ENCODE results near the gene HMGXB3. TPM values are rescaled to one million over a fixed set of nuclear protein-coding genes. Genes with fewer than 3 reads are reported as not detected.

Gene HMGXB3
- total and polyA plus RNA-seq, 2 donors (not counting 1 experiment from before 2014, with no cell fraction given) = 29.9 to 31.5 TPM

DNA sequence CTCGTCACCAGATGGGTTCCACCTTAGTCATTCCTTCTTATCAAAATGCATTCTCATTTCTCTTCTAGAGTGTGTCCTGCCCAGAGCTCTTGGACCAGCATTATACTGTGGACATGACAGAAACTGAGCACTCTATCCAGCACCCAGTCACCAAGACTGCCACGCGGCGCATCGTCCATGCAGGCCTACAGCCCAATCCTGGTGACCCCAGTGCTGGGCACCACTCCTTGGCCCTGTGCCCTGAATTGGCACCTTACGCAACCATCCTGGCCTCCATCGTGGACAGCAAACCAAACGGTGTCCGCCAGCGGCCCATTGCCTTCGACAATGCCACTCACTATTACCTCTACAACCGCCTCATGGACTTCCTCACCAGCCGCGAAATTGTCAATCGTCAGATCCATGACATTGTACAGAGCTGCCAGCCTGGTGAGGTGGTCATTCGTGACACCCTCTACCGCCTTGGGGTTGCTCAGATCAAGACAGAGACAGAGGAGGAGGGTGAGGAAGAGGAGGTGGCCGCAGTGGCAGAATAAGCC, 51.2 kb downstream of the HMGXB3 start:
- DNase-seq (ENCODE audit: low read depth in 2 of 2) = no peak
- Histone ChIP-seq H3K4me1 (ENCODE audit: control insufficient read depth, extremely low read depth, insufficient read depth, low read length) (peaks cover 8% of the 10 kb centered on the region), H3K4me3 (replicated peaks in 1 of 4; ENCODE audit: control extremely low read depth in 1 of 4, insufficient read depth in 1 of 4, low read depth in 3 of 4, low read length in 4 of 4) (no peak overlapping the region), H3K9me3 (ENCODE audit: control insufficient read depth, insufficient read depth, low read depth, low read length) (no peaks in the 10 kb centered on the region), H3K27ac (ENCODE audit: insufficient read depth, low read length) (no peak overlapping the region), H3K4me2 (ENCODE audit: extremely low read depth, insufficient read depth, low read length) (no peak overlapping the region), H3K9ac (ENCODE audit: insufficient read depth, low read length) (no peak overlapping the region), H3K79me2 (ENCODE audit: control insufficient read depth, insufficient read depth, low read length) (no peaks in the 10 kb centered on the region), H3K36me3 (ENCODE audit: control insufficient read depth, insufficient read depth, low read length) (peaks cover 35% of the 10 kb centered on the region), H4K20me1 (ENCODE audit: control insufficient read depth, extremely low read depth, insufficient read depth, low read length) (no peaks in the 10 kb centered on the region), H2AFZ (ENCODE audit: low read length) (no peak overlapping the region), H3K27me3 (ENCODE audit: control insufficient read depth, insufficient read depth, low read length) (no peaks in the 10 kb centered on the region)
- no peak for TF ChIP-seq EZH2 (IDR thresholded peaks at IDR 0.05; ENCODE audit: low read length, missing control alignments)
- TF ChIP-seq, protein P1, sequence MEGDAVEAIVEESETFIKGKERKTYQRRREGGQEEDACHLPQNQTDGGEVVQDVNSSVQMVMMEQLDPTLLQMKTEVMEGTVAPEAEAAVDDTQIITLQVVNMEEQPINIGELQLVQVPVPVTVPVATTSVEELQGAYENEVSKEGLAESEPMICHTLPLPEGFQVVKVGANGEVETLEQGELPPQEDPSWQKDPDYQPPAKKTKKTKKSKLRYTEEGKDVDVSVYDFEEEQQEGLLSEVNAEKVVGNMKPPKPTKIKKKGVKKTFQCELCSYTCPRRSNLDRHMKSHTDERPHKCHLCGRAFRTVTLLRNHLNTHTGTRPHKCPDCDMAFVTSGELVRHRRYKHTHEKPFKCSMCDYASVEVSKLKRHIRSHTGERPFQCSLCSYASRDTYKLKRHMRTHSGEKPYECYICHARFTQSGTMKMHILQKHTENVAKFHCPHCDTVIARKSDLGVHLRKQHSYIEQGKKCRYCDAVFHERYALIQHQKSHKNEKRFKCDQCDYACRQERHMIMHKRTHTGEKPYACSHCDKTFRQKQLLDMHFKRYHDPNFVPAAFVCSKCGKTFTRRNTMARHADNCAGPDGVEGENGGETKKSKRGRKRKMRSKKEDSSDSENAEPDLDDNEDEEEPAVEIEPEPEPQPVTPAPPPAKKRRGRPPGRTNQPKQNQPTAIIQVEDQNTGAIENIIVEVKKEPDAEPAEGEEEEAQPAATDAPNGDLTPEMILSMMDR (conservative IDR thresholded peaks at IDR 0.05 in 1 of 2, IDR thresholded peaks at IDR 0.05 in 1 of 2; ENCODE audit: low read depth in 1 of 2, low read length in 2 of 2) = no peak

DNA sequence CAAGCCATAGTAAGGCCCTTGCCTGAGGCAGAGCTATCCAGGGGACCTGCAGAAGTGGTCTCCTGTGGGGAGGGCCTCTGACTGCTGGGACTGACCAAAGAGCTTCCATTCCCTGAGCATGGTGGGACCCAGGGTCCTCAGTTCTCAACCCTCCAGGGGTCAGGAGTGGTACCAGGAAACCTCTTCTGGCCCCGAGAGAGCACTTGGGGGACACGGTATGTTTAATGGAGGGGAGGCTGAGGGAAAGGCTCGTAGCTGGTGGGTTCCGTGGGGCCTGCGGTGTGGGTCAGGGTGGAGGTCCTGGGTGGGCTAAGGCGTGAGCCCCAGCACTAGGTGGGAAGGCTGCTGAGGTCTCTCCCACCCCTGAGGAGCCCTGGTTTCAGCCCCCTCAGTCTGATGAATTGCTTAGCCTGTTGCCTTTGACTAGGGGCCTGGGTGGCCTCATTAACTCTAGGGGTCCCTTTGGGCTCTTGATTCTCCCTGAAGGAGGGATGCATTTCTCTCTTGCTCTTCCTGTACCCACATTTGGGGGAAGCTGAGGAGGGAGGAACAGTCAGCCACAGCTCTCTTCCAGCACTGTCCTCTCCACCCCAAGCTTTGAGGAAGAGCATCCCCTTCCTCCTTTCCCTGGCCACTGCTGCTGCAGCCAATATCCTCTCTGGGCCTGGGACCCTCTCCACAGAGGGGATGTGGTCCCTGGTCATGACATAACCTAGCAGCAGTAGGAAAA, 51.9 kb downstream of the HMGXB3 start:
- Histone ChIP-seq H3K79me2 (ENCODE audit: control insufficient read depth, insufficient read depth, low read length) (no peaks in the 10 kb centered on the region), H3K4me2 (ENCODE audit: extremely low read depth, insufficient read depth, low read length) (no peak overlapping the region), H3K36me3 (ENCODE audit: control insufficient read depth, insufficient read depth, low read length) (peaks cover 32% of the 10 kb centered on the region), H2AFZ (ENCODE audit: low read length) (no peak overlapping the region), H3K4me1 (ENCODE audit: control insufficient read depth, extremely low read depth, insufficient read depth, low read length) (peaks cover 8% of the 10 kb centered on the region), H3K27ac (ENCODE audit: insufficient read depth, low read length) (peak overlapping the region; percentile 35), H4K20me1 (ENCODE audit: control insufficient read depth, extremely low read depth, insufficient read depth, low read length) (no peaks in the 10 kb centered on the region), H3K9me3 (ENCODE audit: control insufficient read depth, insufficient read depth, low read depth, low read length) (no peaks in the 10 kb centered on the region), H3K27me3 (ENCODE audit: control insufficient read depth, insufficient read depth, low read length) (no peaks in the 10 kb centered on the region), H3K4me3 (replicated peaks in 1 of 4; ENCODE audit: control extremely low read depth in 1 of 4, insufficient read depth in 1 of 4, low read depth in 3 of 4, low read length in 4 of 4) (no peak overlapping the region), H3K9ac (ENCODE audit: insufficient read depth, low read length) (peak overlapping the region; percentile 5)
- no peak for TF ChIP-seq EZH2 (IDR thresholded peaks at IDR 0.05; ENCODE audit: low read length, missing control alignments)
- TF ChIP-seq, protein P1 (conservative IDR thresholded peaks at IDR 0.05 in 1 of 2, IDR thresholded peaks at IDR 0.05 in 1 of 2; ENCODE audit: low read depth in 1 of 2, low read length in 2 of 2) = no peak
- DNase-seq (ENCODE audit: low read depth in 2 of 2) = no peak

DNA sequence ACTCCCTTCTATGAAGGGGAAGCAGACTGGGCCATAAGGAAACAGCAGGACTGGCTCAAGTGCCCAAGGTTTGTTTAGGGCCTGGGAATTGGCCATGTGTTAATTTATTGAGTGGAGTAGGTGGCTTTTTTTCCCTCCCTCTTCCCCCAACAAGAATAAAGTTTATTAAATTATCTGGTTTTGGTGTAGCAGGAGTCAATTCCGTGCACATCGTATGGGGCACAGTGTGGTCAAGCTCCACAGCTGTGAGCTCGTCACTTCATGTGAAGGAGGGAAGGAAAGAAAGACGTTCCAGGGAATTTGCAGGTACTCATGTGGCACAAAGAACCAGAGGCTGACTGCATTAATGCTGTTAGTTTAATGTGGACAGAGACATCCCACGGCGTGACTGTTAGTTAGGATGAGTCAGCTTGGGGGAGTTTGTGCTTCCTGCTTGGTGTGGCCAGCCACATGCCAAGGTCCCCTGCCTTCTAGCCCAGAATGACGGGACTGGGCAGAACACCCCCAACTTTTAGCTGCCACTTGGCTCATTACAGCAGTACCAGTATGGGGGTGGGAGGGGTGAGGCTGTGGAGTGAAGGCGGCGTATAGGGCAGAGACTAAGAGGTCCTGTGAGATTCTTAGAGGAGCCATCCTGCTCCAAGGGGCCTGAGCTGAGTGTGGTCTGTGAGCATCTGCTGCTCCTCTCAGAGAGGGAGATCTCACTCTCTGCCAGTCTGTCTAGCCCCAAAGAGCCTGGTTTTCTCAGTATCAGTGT, 52.6 kb downstream of the HMGXB3 start:
- peak; percentile 60 to 84 for DNase-seq (ENCODE audit: low read depth in 2 of 2)
- H3K27ac ChIP-seq (ENCODE audit: insufficient read depth, low read length) = peak overlapping the region; percentile 35
- H4K20me1 ChIP-seq (ENCODE audit: control insufficient read depth, extremely low read depth, insufficient read depth, low read length) = no peaks in the 10 kb centered on the region
- TF ChIP-seq, protein P1 (conservative IDR thresholded peaks at IDR 0.05 in 1 of 2, IDR thresholded peaks at IDR 0.05 in 1 of 2; ENCODE audit: low read depth in 1 of 2, low read length in 2 of 2) = no peak
- TF ChIP-seq EZH2 (IDR thresholded peaks at IDR 0.05; ENCODE audit: low read length, missing control alignments) = no peak
- H3K36me3 ChIP-seq (ENCODE audit: control insufficient read depth, insufficient read depth, low read length) = peaks cover 30% of the 10 kb centered on the region
- no peaks in the 10 kb centered on the region for H3K79me2 ChIP-seq (ENCODE audit: control insufficient read depth, insufficient read depth, low read length)
- peaks cover 8% of the 10 kb centered on the region for H3K4me1 ChIP-seq (ENCODE audit: control insufficient read depth, extremely low read depth, insufficient read depth, low read length)
- no peak overlapping the region for H3K4me3 ChIP-seq (replicated peaks in 1 of 4; ENCODE audit: control extremely low read depth in 1 of 4, insufficient read depth in 1 of 4, low read depth in 3 of 4, low read length in 4 of 4)
- no peak overlapping the region for H2AFZ ChIP-seq (ENCODE audit: low read length)
- H3K27me3 ChIP-seq (ENCODE audit: control insufficient read depth, insufficient read depth, low read length) = no peaks in the 10 kb centered on the region
- H3K9me3 ChIP-seq (ENCODE audit: control insufficient read depth, insufficient read depth, low read depth, low read length) = no peaks in the 10 kb centered on the region
- H3K9ac ChIP-seq (ENCODE audit: insufficient read depth, low read length) = peak overlapping the region; percentile 5
- no peak overlapping the region for H3K4me2 ChIP-seq (ENCODE audit: extremely low read depth, insufficient read depth, low read length)
